Measurements from ENCODE around the gene LMBRD2. TPM values are rescaled to one million over a fixed set of nuclear protein-coding genes. Genes with fewer than 3 reads are reported as not detected.

Gene LMBRD2
- total and polyA plus RNA-seq, 9 of the 15 experiments (the other 6 are each of a cell fraction or from before 2014, with no cell fraction given), result 2.1 to 24.2 (median 10.6) TPM

DNA sequence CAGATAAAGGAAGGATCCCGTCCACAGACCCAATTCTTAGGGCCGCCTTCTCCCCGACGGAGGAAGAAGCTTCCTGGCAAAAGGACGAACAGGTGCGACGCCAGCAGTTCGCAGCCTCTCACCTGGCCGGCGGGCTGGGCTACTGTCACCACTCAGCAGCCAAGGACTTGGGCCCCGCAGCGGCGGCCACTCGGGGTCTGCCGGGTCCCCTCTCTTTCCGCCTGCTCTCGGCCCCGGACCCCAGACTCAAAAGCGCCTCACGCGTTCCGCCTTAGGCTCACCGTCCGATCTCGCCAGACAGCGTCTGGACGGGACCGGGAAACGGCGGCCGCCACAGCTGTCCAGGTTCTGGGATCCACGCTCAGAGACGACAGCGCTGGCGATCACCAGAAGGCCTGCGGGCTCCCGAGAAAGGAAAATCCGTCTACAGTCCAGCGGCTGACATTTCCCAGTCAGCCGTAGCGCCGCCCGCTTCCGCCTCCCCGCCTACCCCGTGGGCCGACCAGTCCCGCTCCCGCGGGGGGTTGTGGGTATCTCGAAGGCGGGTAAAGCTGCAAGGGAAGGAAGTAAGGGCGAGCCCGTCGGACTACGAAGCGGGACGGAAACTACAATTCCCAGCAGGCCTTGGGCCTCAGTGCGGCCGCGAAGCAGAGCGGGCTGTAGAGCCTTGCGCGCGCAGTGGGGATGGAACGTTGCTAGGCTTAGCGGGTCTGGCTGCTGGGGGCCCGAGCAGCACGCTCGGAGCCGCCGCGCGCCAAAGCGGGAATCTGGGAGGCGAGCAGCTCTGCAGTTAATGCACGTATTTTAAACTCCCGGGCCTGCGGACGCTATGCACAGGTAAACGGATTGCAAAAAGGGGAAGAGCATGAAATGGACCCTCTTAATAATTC is at the start of gene LMBRD2, which contains the start of gene SKP2 (continued):
- peak; percentile 71; the same call in 1 of the 2 replicates for TF ChIP-seq ZNF197 (CRISPR knock-in tag; IDR thresholded peaks at IDR 0.05; ENCODE audit: low read depth)
- TF ChIP-seq ZNF253 (CRISPR knock-in tag; conservative IDR thresholded peaks at IDR 0.05), result no peak
- TF ChIP-seq, protein P1, sequence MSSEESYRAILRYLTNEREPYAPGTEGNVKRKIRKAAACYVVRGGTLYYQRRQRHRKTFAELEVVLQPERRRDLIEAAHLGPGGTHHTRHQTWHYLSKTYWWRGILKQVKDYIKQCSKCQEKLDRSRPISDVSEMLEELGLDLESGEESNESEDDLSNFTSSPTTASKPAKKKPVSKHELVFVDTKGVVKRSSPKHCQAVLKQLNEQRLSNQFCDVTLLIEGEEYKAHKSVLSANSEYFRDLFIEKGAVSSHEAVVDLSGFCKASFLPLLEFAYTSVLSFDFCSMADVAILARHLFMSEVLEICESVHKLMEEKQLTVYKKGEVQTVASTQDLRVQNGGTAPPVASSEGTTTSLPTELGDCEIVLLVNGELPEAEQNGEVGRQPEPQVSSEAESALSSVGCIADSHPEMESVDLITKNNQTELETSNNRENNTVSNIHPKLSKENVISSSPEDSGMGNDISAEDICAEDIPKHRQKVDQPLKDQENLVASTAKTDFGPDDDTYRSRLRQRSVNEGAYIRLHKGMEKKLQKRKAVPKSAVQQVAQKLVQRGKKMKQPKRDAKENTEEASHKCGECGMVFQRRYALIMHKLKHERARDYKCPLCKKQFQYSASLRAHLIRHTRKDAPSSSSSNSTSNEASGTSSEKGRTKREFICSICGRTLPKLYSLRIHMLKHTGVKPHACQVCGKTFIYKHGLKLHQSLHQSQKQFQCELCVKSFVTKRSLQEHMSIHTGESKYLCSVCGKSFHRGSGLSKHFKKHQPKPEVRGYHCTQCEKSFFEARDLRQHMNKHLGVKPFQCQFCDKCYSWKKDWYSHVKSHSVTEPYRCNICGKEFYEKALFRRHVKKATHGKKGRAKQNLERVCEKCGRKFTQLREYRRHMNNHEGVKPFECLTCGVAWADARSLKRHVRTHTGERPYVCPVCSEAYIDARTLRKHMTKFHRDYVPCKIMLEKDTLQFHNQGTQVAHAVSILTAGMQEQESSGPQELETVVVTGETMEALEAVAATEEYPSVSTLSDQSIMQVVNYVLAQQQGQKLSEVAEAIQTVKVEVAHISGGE (CRISPR knock-in tag; IDR thresholded peaks at IDR 0.05), result peak in 1 of 3 experiments; percentile 82; a peak in 1 of 6 replicates
- peak; percentile 86 to 90 for TF ChIP-seq SIX5 (IDR thresholded peaks at IDR 0.05; ENCODE audit: borderline replicate concordance in 1 of 2, insufficient read depth in 1 of 2, low read depth in 1 of 2, low read length in 2 of 2)
- peak; percentile 41; the same call in 1 of the 2 replicates for TF ChIP-seq BHLHE40 (IDR thresholded peaks at IDR 0.05; ENCODE audit: low read length)
- TF ChIP-seq, protein P2, sequence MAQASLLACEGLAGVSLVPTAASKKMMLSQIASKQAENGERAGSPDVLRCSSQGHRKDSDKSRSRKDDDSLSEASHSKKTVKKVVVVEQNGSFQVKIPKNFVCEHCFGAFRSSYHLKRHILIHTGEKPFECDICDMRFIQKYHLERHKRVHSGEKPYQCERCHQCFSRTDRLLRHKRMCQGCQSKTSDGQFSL (CRISPR knock-in tag; IDR thresholded peaks at IDR 0.05), result 0 out of 2 replicates have a peak, but pooled peaks have one; percentile 29
- TF ChIP-seq, protein P2 (tag; IDR thresholded peaks at IDR 0.05), result no peak
- TF ChIP-seq NR3C1 (CRISPR knock-in tag; IDR thresholded peaks at IDR 0.05), result no peak
- TF ChIP-seq COPS2 (conservative IDR thresholded peaks at IDR 0.05), result no peak
- TF ChIP-seq NFIC (IDR thresholded peaks at IDR 0.05), result 0 out of 2 replicates have a peak, but pooled peaks have one; percentile 11
- 0 out of 2 replicates have a peak, but pooled peaks have one; percentile 24 for TF ChIP-seq RAD51 (IDR thresholded peaks at IDR 0.05; ENCODE audit: borderline replicate concordance, low read depth)
- TF ChIP-seq TRIM24 (IDR thresholded peaks at IDR 0.05), result 0 out of 4 replicates have a peak, but pooled peaks of 1 of the 2 experiments have one; percentile 42
- TF ChIP-seq, protein P3, sequence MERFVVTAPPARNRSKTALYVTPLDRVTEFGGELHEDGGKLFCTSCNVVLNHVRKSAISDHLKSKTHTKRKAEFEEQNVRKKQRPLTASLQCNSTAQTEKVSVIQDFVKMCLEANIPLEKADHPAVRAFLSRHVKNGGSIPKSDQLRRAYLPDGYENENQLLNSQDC (CRISPR knock-in tag; IDR thresholded peaks at IDR 0.05), result no peak
- peak; percentile 17; the same call in 1 of the 2 replicates for TF ChIP-seq HDAC2 (IDR thresholded peaks at IDR 0.05)
- TF ChIP-seq, protein P4, sequence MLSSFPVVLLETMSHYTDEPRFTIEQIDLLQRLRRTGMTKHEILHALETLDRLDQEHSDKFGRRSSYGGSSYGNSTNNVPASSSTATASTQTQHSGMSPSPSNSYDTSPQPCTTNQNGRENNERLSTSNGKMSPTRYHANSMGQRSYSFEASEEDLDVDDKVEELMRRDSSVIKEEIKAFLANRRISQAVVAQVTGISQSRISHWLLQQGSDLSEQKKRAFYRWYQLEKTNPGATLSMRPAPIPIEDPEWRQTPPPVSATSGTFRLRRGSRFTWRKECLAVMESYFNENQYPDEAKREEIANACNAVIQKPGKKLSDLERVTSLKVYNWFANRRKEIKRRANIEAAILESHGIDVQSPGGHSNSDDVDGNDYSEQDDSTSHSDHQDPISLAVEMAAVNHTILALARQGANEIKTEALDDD (IDR thresholded peaks at IDR 0.05), result peak; percentile 13; the same call in 1 of the 2 replicates
- no peak for TF ChIP-seq KDM2B (CRISPR knock-in tag; IDR thresholded peaks at IDR 0.05)
- TF ChIP-seq, protein P5, sequence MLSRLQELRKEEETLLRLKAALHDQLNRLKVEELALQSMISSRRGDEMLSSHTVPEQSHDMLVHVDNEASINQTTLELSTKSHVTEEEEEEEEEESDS (CRISPR knock-in tag; IDR thresholded peaks at IDR 0.05), result no peak
- TF ChIP-seq ZNF384 (IDR thresholded peaks at IDR 0.05; ENCODE audit: low read depth, low read length), result 0 out of 2 replicates have a peak, but pooled peaks have one; percentile 12
